Astrocyte (in vitro differentiated cells and primary cell): ENCODE results near the gene GALK2.

Source experiments
- CTCF ChIP-seq: IDR thresholded peaks from 2 replicates; pipeline ENCODE4 v1.5.1; 2011; ENCODE audit warnings: low read depth, mild to moderate bottlenecking, inconsistent platforms, low read length, moderate library complexity; ENCODE audit not compliant: insufficient read depth
- EZH2 ChIP-seq: IDR thresholded peaks from 2 replicates; pipeline ENCODE4 v1.6.1; 2012; ENCODE audit warnings: mild to moderate bottlenecking, low read length, inconsistent platforms; ENCODE audit not compliant: insufficient read depth

- TF ChIP-seq CTCF (no peak), EZH2 (no peak)
Measured at GRCh38 chr15:49229922-49230321, 59.9 kb downstream of the GALK2 start.
